ENCODE data around the gene PTPRG. TPM values are rescaled to one million over a fixed set of nuclear protein-coding genes. Genes with fewer than 3 reads are reported as not detected.

Gene PTPRG
- total RNA-seq, 2 experiments from 2014 or later: 0.13 to 0.15 TPM

DNA sequence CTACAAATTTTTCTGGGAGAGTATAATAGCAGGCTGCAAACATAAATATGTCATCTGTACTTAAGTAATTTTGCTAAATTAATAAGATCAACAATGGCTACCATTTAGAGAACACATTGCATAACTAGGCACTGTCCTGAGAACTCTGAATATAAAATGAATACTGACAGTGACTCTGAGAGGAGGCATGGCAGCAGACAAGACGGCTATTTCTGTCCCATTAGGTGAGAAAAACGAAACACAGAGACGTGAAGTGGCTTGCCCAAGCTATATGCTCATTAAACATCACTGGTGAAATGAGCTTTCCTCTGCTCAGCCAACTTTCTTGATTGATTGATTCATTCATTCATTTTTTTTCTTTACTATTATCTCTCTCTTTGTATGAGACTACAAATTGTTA is 384.3 kb downstream of the PTPRG start:
- ChIA-PET CTCF (interaction anchor here (0.6 kb wide), 1 partner anchor 485 kb away, joined by 3 read pairs; no protein-coding TSS in a partner anchor), POLR2A (no interaction called here)
- no peak overlapping the region for H3K4me3 Mint-ChIP-seq
- no peaks in the 10 kb centered on the region for H3K36me3 Mint-ChIP-seq (ENCODE audit: low read depth)
- no peak for DNase-seq
- H3K27me3 Mint-ChIP-seq: no peaks in the 10 kb centered on the region
- H3K9me3 Mint-ChIP-seq: peaks cover 2% of the 10 kb centered on the region
- no peaks in the 10 kb centered on the region for H3K4me1 Mint-ChIP-seq
- no peak overlapping the region for H3K27ac Mint-ChIP-seq

DNA sequence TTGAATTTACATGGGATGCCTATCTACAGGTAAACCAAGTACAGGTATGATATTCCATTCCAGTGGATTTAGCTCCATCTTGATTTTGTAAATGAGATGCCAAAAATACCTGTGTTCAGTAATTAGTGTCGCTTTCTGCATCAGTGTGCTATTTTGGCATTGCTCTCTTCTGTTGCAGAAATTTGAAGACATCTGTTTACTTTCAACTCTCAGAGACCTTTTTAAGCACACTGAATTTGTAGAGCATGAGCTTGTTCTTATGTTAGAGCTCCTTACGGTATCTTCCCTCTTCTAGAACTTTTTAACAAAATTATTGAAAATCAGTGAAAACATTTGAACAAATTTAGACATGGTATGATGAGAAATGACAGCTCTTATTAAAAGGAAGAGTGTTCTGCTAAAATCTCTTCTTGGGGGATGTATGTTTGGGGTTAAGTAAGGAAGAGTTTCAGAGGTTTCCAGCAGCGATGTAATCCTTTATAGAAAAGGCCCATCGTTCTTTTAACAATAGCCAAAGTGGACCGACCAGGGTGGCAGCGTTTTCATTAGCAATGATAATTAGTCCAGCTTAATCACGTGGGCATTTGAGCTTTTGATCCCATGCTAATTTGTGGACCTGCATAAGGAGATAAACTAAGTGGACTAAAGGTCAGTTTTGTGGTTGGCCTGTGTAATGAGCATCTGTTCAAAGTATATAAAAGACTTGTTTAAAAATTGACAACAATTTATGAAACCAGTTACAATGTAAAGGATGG is 385.4 kb downstream of the PTPRG start:
- no peak overlapping the region for H3K27ac Mint-ChIP-seq
- no peak overlapping the region for H3K4me3 Mint-ChIP-seq
- ChIA-PET POLR2A (no interaction called here), CTCF (no interaction called here)
- no peaks in the 10 kb centered on the region for H3K36me3 Mint-ChIP-seq (ENCODE audit: low read depth)
- DNase-seq: no peak
- no peaks in the 10 kb centered on the region for H3K4me1 Mint-ChIP-seq
- no peaks in the 10 kb centered on the region for H3K27me3 Mint-ChIP-seq
- peaks cover 2% of the 10 kb centered on the region for H3K9me3 Mint-ChIP-seq

DNA sequence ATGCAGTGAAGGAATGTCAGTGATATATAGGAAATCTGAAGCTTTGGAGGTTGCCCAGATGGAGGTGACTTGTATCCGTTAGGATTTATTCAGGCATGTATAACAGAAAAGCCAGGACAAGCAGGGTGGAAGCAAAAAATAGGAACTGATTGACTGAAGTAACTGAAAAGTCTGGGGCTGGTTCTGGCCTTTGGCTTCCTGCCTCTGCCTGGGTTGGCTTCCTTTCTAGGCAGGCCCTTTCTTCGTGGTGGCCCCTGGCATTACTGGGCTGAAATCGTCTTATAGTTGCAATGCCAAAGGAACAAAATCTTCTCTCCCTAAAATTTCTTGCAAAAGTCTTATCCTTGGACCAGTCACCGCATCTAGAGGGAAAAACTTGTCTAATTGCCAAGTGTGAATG is 386.1 kb downstream of the PTPRG start:
- Mint-ChIP-seq H3K27me3 (no peaks in the 10 kb centered on the region), H3K27ac (no peak overlapping the region), H3K4me1 (no peaks in the 10 kb centered on the region), H3K4me3 (no peak overlapping the region), H3K36me3 (ENCODE audit: low read depth) (no peaks in the 10 kb centered on the region), H3K9me3 (peaks cover 2% of the 10 kb centered on the region)
- CTCF ChIA-PET: no interaction called here
- POLR2A ChIA-PET: no interaction called here
- no peak for DNase-seq

DNA sequence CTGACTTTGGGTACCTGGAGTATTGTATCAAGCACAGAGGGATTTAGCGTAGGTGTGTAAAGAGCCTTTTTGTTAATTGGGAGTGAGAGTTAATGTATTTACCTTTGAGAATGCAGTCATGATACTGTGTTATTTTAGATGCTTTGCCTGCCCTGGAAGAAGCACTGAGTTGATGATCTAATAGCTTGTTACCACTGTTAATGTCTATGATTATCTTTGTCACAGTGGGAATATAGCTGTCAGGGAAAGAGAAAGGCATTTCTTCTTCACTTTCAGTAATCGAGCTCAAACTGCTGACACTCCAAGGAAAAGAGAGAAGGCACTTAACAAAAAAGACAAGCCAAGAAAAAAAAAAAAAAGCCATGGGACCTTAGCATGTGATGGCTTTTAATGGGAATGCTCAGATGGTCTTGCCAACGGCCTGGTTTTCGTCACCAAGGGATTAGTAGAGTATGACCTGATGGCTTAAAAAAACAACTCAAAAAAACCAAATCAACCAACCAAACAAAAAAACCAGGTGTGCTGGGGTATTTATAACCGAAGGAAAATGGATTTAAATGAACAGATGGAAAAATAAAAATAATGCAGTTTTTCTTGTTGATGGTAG is 387.4 kb downstream of the PTPRG start:
- ChIA-PET POLR2A (no interaction called here), CTCF (no interaction called here)
- Mint-ChIP-seq H3K9me3 (no peaks in the 10 kb centered on the region), H3K36me3 (ENCODE audit: low read depth) (no peaks in the 10 kb centered on the region), H3K27me3 (no peaks in the 10 kb centered on the region), H3K4me1 (no peaks in the 10 kb centered on the region), H3K27ac (no peak overlapping the region), H3K4me3 (no peak overlapping the region)
- DNase-seq: no peak

DNA sequence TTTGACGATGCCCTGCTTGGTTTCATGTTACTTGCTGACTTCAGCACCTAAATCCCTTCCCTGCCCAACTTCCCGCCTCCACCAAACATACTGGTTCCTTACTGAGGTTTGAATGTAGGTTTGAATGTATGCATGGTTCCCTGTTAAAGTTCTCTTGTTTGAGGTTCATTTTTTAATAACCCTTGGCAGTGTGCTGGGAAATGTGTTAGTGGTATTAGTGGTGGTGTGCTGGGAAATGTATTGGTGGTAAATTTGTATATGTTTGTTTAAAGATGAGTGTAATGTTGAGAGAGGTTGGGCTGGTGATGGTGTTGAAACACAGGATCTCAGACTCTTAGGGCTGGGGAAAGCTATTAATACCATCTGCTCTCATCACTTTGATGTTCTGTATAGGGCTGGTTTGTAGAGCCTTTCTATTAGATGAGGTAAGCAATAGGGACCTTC is 392.7 kb downstream of the PTPRG start:
- Mint-ChIP-seq H3K27ac (no peak overlapping the region), H3K4me1 (no peaks in the 10 kb centered on the region), H3K4me3 (no peak overlapping the region), H3K36me3 (ENCODE audit: low read depth) (no peaks in the 10 kb centered on the region), H3K9me3 (no peaks in the 10 kb centered on the region), H3K27me3 (no peaks in the 10 kb centered on the region)
- DNase-seq: no peak
- POLR2A ChIA-PET: no interaction called here
- CTCF ChIA-PET: no interaction called here

DNA sequence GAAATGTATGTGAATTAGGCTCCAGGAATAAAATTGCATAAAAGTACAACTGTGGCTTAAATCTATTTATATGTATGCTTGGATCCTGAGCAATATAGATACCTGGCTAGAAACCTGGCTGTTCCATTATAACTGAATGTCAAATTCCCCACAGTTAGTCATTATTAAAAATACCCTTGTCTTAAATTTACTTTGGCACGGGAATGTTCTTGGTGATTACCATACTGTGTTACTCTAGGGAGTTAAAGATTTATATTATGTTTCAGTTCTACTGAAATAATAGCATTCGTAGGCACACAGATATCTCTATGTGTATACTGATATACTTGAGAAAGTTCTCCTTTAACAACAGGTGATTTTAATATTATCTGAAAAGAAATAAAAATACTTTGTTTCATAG is 394.1 kb downstream of the PTPRG start:
- no peaks in the 10 kb centered on the region for H3K9me3 Mint-ChIP-seq
- H3K4me1 Mint-ChIP-seq: no peaks in the 10 kb centered on the region
- CTCF ChIA-PET: no interaction called here
- DNase-seq: no peak
- no peak overlapping the region for H3K27ac Mint-ChIP-seq
- no peaks in the 10 kb centered on the region for H3K27me3 Mint-ChIP-seq
- no peak overlapping the region for H3K4me3 Mint-ChIP-seq
- POLR2A ChIA-PET: no interaction called here
- H3K36me3 Mint-ChIP-seq (ENCODE audit: low read depth): no peaks in the 10 kb centered on the region

DNA sequence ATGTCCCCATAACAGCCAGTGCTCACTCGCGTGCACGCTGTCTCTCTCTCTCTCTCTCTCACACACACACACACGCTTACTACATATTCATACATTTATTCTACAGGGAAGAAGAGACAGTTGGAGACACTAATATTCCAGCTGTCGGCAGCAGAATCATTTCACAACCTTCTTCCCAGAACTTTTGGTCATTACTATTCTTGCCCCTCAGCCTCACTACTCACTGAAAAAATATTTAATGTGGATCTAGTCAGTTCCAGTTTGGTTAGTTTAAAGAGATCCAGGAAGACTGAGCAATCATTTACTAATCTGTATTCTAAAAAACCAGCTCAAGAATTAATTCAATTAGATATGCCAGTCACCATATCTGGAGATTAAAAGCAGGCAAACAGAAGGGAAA is 394.9 kb downstream of the PTPRG start:
- H3K9me3 Mint-ChIP-seq: no peaks in the 10 kb centered on the region
- no peaks in the 10 kb centered on the region for H3K4me1 Mint-ChIP-seq
- no peaks in the 10 kb centered on the region for H3K36me3 Mint-ChIP-seq (ENCODE audit: low read depth)
- no peak overlapping the region for H3K4me3 Mint-ChIP-seq
- DNase-seq: no peak
- POLR2A ChIA-PET: no interaction called here
- H3K27ac Mint-ChIP-seq: no peak overlapping the region
- H3K27me3 Mint-ChIP-seq: no peaks in the 10 kb centered on the region
- CTCF ChIA-PET: no interaction called here

DNA sequence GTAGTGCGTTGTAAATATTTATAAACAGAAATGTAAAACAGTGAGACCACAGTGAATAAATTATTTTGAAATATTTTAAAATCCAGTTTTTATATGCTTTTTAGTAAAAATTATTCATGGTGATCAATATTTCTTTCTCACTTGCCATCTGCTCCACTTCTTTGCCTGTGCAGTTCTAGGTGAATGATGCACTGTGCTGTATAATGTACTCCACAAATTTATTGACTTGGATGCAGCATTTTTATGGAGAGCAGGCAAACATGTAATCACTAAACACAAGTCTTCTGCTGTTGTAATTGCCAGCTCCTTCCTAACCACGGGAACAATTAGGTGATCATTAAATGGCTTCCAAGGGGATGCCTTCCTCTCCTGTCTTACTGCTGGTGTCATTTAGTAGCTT is 395.9 kb downstream of the PTPRG start:
- DNase-seq: no peak
- Mint-ChIP-seq H3K36me3 (ENCODE audit: low read depth) (no peaks in the 10 kb centered on the region), H3K4me1 (no peaks in the 10 kb centered on the region), H3K27ac (no peak overlapping the region), H3K4me3 (no peak overlapping the region), H3K27me3 (no peaks in the 10 kb centered on the region), H3K9me3 (no peaks in the 10 kb centered on the region)
- ChIA-PET POLR2A (no interaction called here), CTCF (no interaction called here)

DNA sequence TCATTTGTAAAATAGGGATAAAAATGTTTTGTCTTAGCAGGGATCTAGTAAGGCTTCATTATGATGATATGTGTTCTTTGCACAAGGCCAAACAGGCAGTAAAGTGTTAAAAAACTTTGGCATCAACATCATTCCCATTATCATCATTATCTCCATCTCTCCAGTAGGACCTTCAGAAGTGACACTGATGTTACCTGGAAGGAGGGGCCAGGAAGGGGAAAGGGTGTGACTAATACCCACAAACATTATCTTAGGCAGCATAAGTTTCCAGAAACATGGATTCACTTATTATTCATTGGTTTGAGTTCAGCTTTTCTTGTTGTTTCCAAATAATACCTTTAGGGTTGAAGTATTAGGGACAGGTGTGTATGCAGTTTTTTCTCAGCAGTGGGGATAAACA is 399.6 kb downstream of the PTPRG start:
- POLR2A ChIA-PET: no interaction called here
- DNase-seq: no peak
- CTCF ChIA-PET: no interaction called here
- H3K4me1 Mint-ChIP-seq: no peaks in the 10 kb centered on the region
- no peaks in the 10 kb centered on the region for H3K27me3 Mint-ChIP-seq
- no peaks in the 10 kb centered on the region for H3K36me3 Mint-ChIP-seq (ENCODE audit: low read depth)
- H3K4me3 Mint-ChIP-seq: no peak overlapping the region
- H3K27ac Mint-ChIP-seq: no peak overlapping the region
- H3K9me3 Mint-ChIP-seq: peaks cover 2% of the 10 kb centered on the region

DNA sequence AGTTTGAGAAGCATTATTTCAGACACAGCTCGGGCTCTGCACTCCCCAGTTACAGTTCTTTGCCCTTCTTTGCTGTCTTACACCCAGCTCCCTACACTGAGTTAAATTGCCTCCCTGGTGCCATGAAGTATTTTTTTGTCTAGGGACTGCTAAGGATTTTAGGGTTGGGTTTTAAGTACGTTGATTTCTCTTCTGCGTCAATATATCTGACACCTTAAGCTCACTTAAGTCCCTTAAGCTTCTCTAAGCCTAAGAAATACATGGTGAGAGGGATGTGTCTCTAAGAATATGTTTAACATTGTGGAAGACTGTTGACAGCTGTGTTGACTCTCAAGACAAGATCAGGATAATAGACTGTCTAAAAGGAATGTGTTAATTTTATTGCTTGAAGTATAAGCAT is 400.5 kb downstream of the PTPRG start:
- Mint-ChIP-seq H3K9me3 (peaks cover 2% of the 10 kb centered on the region), H3K4me3 (no peak overlapping the region), H3K27me3 (no peaks in the 10 kb centered on the region), H3K4me1 (no peaks in the 10 kb centered on the region), H3K36me3 (ENCODE audit: low read depth) (no peaks in the 10 kb centered on the region), H3K27ac (no peak overlapping the region)
- no peak for DNase-seq
- CTCF ChIA-PET: no interaction called here
- POLR2A ChIA-PET: no interaction called here

DNA sequence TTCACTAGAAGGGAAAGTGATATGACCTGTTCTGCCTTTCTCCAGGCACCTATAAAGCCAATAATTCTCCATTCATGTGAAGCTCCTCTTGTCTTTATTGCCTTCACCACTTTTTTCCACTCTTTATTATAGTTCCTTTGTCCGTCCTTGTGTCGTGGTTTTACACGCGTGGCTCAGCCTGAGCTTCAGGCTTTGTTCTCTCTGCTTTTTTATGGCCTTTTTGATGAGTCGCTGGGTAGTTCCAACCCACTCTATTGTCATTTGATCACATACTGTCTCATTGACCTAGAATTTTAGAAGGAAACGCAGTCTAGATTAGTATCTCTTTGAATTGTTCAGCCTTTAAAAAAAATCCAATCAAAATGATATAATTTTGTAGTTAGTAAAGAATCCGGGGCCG is 403.2 kb downstream of the PTPRG start:
- Mint-ChIP-seq H3K9me3 (peaks cover 2% of the 10 kb centered on the region), H3K4me1 (no peaks in the 10 kb centered on the region), H3K27me3 (no peaks in the 10 kb centered on the region), H3K4me3 (no peak overlapping the region), H3K36me3 (ENCODE audit: low read depth) (no peaks in the 10 kb centered on the region), H3K27ac (no peak overlapping the region)
- CTCF ChIA-PET: no interaction called here
- POLR2A ChIA-PET: no interaction called here
- no peak for DNase-seq

DNA sequence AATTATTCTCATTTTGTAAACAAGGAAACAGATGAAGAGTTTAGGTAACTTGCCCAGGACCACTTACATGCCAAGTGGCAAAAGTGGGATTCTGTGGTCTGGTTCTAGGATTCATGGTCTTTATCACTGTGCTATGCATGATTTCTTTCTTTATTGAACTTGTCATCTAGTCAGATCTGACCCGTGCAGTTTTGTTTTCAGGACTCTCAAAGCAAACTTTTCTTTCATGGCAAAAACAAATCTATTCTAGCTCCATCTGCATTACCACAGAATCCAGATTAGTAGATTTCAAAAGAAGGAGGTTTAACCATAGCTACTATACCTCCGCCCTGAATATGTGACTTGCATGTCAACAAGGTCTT is 404.4 kb downstream of the PTPRG start:
- Mint-ChIP-seq H3K36me3 (ENCODE audit: low read depth) (no peaks in the 10 kb centered on the region), H3K27me3 (no peaks in the 10 kb centered on the region), H3K9me3 (peaks cover 2% of the 10 kb centered on the region), H3K4me1 (no peaks in the 10 kb centered on the region), H3K4me3 (no peak overlapping the region), H3K27ac (no peak overlapping the region)
- CTCF ChIA-PET: no interaction called here
- POLR2A ChIA-PET: no interaction called here
- no peak for DNase-seq

DNA sequence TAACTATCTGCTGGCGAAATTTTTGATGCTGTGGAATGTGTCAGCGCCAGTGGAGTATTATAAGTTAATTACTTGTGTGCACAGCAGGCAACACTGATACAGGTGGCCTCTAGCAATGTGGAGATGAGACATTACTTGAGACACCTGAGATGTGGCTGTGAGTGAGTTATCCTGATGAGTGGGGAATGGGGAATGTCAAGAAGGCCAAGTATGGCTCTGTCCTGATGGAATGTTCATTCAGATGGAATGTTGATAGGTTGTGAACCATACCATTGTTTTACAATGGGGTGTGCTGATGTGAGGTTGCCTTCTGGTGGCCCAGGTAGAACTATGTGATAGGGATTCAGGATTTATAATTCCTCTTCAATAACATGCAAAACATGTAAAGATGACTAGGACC is 404.8 kb downstream of the PTPRG start:
- H3K4me3 Mint-ChIP-seq: no peak overlapping the region
- peaks cover 2% of the 10 kb centered on the region for H3K9me3 Mint-ChIP-seq
- no peaks in the 10 kb centered on the region for H3K27me3 Mint-ChIP-seq
- POLR2A ChIA-PET: no interaction called here
- no peaks in the 10 kb centered on the region for H3K36me3 Mint-ChIP-seq (ENCODE audit: low read depth)
- no peak for DNase-seq
- no peak overlapping the region for H3K27ac Mint-ChIP-seq
- CTCF ChIA-PET: no interaction called here
- no peaks in the 10 kb centered on the region for H3K4me1 Mint-ChIP-seq

DNA sequence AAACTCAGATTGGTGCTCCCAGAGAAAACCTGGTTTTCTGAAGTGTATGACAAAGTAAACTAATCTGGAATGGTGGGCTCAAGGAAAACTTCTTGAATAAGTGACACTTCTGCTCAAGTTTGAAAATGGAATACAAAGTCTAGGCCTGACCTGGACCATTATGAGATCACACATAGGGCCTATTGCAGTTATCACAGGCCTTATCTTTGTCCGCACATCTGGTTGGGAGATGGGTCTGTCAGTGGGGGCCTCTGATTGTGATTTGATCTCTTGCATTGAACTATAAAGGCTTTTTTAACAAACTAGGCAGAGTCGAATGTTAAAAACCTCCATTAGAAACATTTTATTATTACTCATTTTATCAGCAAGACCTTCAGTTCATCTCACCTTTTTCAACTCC is 405.6 kb downstream of the PTPRG start:
- Mint-ChIP-seq H3K9me3 (peaks cover 2% of the 10 kb centered on the region), H3K36me3 (ENCODE audit: low read depth) (no peaks in the 10 kb centered on the region), H3K27me3 (no peaks in the 10 kb centered on the region), H3K4me1 (no peaks in the 10 kb centered on the region), H3K4me3 (no peak overlapping the region), H3K27ac (no peak overlapping the region)
- POLR2A ChIA-PET: no interaction called here
- no peak for DNase-seq
- CTCF ChIA-PET: no interaction called here

All from activated CD4-positive, alpha-beta memory T cell treated with anti-CD3 and anti-CD28 coated beads, Interleukin-2, amount 10 ng/mL, durations not matched to agents 7 days and 5 days (primary cell).